SK-N-SH treated with all-trans-retinoic acid at 6 μM for 48 hours (cell line): ENCODE measurements around the gene PRSS8.

Experiments
- ARNTL ChIP-seq: fragments of 450-650 bp; formaldehyde crosslinking; IDR thresholded peaks from 2 replicates; pipeline ENCODE4 v1.5.0; 2020; ENCODE audit warnings: low read depth, mild to moderate bottlenecking, moderate library complexity, borderline replicate concordance
- BACH2 ChIP-seq: fragments of 250-450 bp; sonication (Bioruptor Pico); IDR thresholded peaks from 2 replicates; pipeline ENCODE4 v1.9.0; 2021; ENCODE audit warnings: mild to moderate bottlenecking, borderline replicate concordance
- CREB5 ChIP-seq: fragments of 250-450 bp; sonication (Bioruptor Pico); IDR thresholded peaks from 2 replicates; pipeline ENCODE4 v1.5.1; 2020; ENCODE audit warnings: low read depth, mild to moderate bottlenecking, moderate library complexity
- ESRRG ChIP-seq: fragments of 250-450 bp; sonication (Bioruptor Pico); IDR thresholded peaks from 2 replicates; pipeline ENCODE4 v1.6.1; 2021; ENCODE audit warnings: mild to moderate bottlenecking
- PATZ1 ChIP-seq: fragments of 250-450 bp; sonication (Bioruptor Pico); IDR thresholded peaks from 2 replicates; pipeline ENCODE4 v1.8.0; 2020; ENCODE audit warnings: mild to moderate bottlenecking, moderate library complexity, borderline replicate concordance
- PPARA ChIP-seq: fragments of 250-450 bp; sonication (Bioruptor Pico); IDR thresholded peaks from 2 replicates; pipeline ENCODE4 v1.5.0; 2020; ENCODE audit warnings: mild to moderate bottlenecking, borderline replicate concordance
- TSHZ2 ChIP-seq: fragments of 250-450 bp; sonication (Bioruptor Pico); IDR thresholded peaks from 2 replicates; pipeline ENCODE4 v1.5.0; 2020; ENCODE audit warnings: mild to moderate bottlenecking, moderate library complexity
- ZFP3 ChIP-seq: fragments of 250-450 bp; sonication (Bioruptor Pico); IDR thresholded peaks from 2 replicates; pipeline ENCODE4 v1.5.0; 2020; ENCODE audit warnings: mild to moderate bottlenecking, moderate library complexity
- ZNF565 ChIP-seq: fragments of 450-650 bp; formaldehyde crosslinking; conservative IDR thresholded peaks from 2 replicates; pipeline ENCODE4 v1.5.0; 2020; ENCODE audit warnings: low read depth, mild to moderate bottlenecking, moderate library complexity

- TF ChIP-seq BACH2 (CRISPR knock-in tag) (no peak), TSHZ2 (CRISPR knock-in tag) (no peak), CREB5 (no peak), PPARA (no peak), ESRRG (CRISPR knock-in tag) (no peak), ARNTL (CRISPR knock-in tag) (no peak), ZFP3 (CRISPR knock-in tag) (no peak), PATZ1 (CRISPR knock-in tag) (no peak), ZNF565 (CRISPR knock-in tag) (no peak)
Measured at GRCh38 chr16:31084584-31085302, 50.8 kb downstream of the PRSS8 start.
